ENCODE data around the gene HMGCS1.

DNA sequence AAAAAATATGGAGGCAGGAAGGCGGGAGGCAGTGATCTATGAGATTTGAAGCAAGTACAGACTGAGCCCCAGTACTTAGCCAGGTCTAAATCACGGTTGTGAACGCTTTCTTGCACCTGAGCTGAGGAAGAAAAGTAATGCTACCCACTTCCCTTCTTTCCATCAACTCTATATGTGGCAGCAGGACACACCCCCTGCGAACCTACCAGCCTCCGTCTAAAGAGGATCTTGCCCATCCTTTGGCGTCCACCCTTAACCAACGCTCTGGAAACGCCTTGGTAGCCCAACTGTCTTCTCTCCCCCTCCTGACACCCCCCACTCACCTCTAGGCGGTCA, 545 bp downstream of the HMGCS1 start:
- TF ChIP-seq POLR2A (IDR thresholded peaks at IDR 0.05; ENCODE audit: low read depth, low read length) (no peak), MXI1 (IDR thresholded peaks at IDR 0.05; ENCODE audit: borderline replicate concordance, low read depth, low read length) (no peak), CTCF (conservative IDR thresholded peaks at IDR 0.05; ENCODE audit: low read depth, low read length) (no peak), RAD21 (IDR thresholded peaks at IDR 0.05; ENCODE audit: low read length) (no peak), BHLHE40 (IDR thresholded peaks at IDR 0.05; ENCODE audit: low read depth, low read length) (no peak), CHD1 (IDR thresholded peaks at IDR 0.05; ENCODE audit: low read depth, low read length) (no peak), CEBPB (IDR thresholded peaks at IDR 0.05; ENCODE audit: low read depth, low read length) (no peak), RCOR1 (IDR thresholded peaks at IDR 0.05; ENCODE audit: insufficient replicate concordance, low read length) (no peak), MAZ (IDR thresholded peaks at IDR 0.05; ENCODE audit: borderline replicate concordance, low read depth, low read length) (no peak), MAFK (IDR thresholded peaks at IDR 0.05; ENCODE audit: low read depth, low read length) (no peak), SMC3 (IDR thresholded peaks at IDR 0.05; ENCODE audit: low read depth, low read length) (no peak)
